Choroid plexus epithelial cell (primary cell): ENCODE data around the gene CMIP.

Experiments used
- DNase-seq: peaks from one replicate; pipeline ENCODE4 v3.0.0-alpha.2; 2010; ENCODE audit warnings: low read depth
- H3K4me3 ChIP-seq: 2 replicates; pipeline ENCODE4 v1.5.1; 2011; ENCODE audit warnings: low read depth, mild to moderate bottlenecking, control low read depth, low read length, moderate library complexity
- CTCF ChIP-seq: conservative IDR thresholded peaks from 2 replicates; pipeline ENCODE4 v1.5.1; 2011; ENCODE audit warnings: low read depth, mild to moderate bottlenecking, control low read depth, inconsistent platforms, low read length, moderate library complexity

CMIP gene

GRCh38 chr16:81528256-81528655 is 83.6 kb downstream of the CMIP start:
- no peak for DNase-seq
- TF ChIP-seq CTCF: no peak
- no peak overlapping the region for H3K4me3 ChIP-seq

GRCh38 chr16:81530296-81530721 is 85.7 kb downstream of the CMIP start:
- no peak for TF ChIP-seq CTCF
- no peak overlapping the region for H3K4me3 ChIP-seq
- no peak for DNase-seq

- no peak for DNase-seq
- TF ChIP-seq CTCF: no peak
- no peak overlapping the region for H3K4me3 ChIP-seq
Measured at GRCh38 chr16:81530814-81531213, 86.2 kb downstream of the CMIP start.

GRCh38 chr16:81531419-81531821 is 86.8 kb downstream of the CMIP start:
- no peak for TF ChIP-seq CTCF
- DNase-seq: no peak
- no peak overlapping the region for H3K4me3 ChIP-seq

- H3K4me3 ChIP-seq: no peak overlapping the region
- no peak for DNase-seq
- TF ChIP-seq CTCF: no peak
Measured at GRCh38 chr16:81532491-81533174, 88.0 kb downstream of the CMIP start.

GRCh38 chr16:81533175-81533507 is 88.5 kb downstream of the CMIP start:
- no peak for TF ChIP-seq CTCF
- H3K4me3 ChIP-seq: no peak overlapping the region
- DNase-seq: no peak

- no peak for DNase-seq
- H3K4me3 ChIP-seq: no peak overlapping the region
- TF ChIP-seq CTCF: no peak
Measured at GRCh38 chr16:81535679-81536360, 91.2 kb downstream of the CMIP start.
